Mucosa of descending colon (tissue), 3 donors: ENCODE results near the gene PLEKHA7. TPM values are rescaled to one million over a fixed set of nuclear protein-coding genes. Genes with fewer than 3 reads are reported as not detected.

Experiments used
- ATAC-seq: fragments of 200-7000 bp; cut with Tn5 transposase; one replicate; pipeline ENCODE4 v1.9.1; 2020; ENCODE audit warnings: mild to moderate bottlenecking, moderate library complexity
- DNase-seq, 3 donors: peaks; one replicate each; pipeline ENCODE4 v3.0.0-alpha.2; 2020
- H3K36me3 ChIP-seq: fragments of 200-600 bp; one replicate; pipeline ENCODE4 v1.8.0; 2021; ENCODE audit warnings: low read depth, mild to moderate bottlenecking
- H3K4me1 ChIP-seq: fragments of 200-600 bp; one replicate; pipeline ENCODE4 v1.8.0; 2021; ENCODE audit warnings: low read depth, mild to moderate bottlenecking
- H3K4me3 ChIP-seq: fragments of 200-600 bp; one replicate; pipeline ENCODE4 v1.8.0; 2021; ENCODE audit warnings: mild to moderate bottlenecking
- H3K9me3 ChIP-seq: fragments of 200-600 bp; one replicate; pipeline ENCODE4 v1.8.0; 2021; ENCODE audit warnings: mild to moderate bottlenecking
- intact Hi-C, 2 donors: fragments of 100-400 bp; cut with DNase I in 1 of 2; cut with micrococcal nuclease in 1 of 2; formaldehyde crosslinking; loops; one replicate each; pipeline versions ENCODE4 v1.11.0 to v1.11.1; 2022; cut with DNase I, micrococcal nuclease
- total RNA-seq, 3 donors: library from RNA; stranded (reverse); fragmentation: NEBNext Ultra II Directional in 2 of 3; extraction: Animal tissue kit (Norgen Biotek cat#: 25700) in 2 of 3; gene quantifications; one replicate each; pipeline versions ENCODE4 v1.2.1 to v1.2.4, GENCODE V29; 2021 to 2023
- TF ChIP-seq, protein P1 (sequence below): fragments of 200-600 bp; IDR thresholded peaks from one replicate; pipeline ENCODE4 v1.8.0; 2022; ENCODE audit warnings: antibody characterized with exemption, mild to moderate bottlenecking
- donor health status: DM: no; HTN: no; CAD: no; lungs with moderate emphysema.
- donor health status: DM: no; HTN: no; CAD: no.
- donor health status: DM: no; HTN: yes; CAD: no.

PLEKHA7 gene
- total RNA-seq, 3 donors from 2014 or later = 67.0 to 120 (median 99.6) TPM

DNA sequence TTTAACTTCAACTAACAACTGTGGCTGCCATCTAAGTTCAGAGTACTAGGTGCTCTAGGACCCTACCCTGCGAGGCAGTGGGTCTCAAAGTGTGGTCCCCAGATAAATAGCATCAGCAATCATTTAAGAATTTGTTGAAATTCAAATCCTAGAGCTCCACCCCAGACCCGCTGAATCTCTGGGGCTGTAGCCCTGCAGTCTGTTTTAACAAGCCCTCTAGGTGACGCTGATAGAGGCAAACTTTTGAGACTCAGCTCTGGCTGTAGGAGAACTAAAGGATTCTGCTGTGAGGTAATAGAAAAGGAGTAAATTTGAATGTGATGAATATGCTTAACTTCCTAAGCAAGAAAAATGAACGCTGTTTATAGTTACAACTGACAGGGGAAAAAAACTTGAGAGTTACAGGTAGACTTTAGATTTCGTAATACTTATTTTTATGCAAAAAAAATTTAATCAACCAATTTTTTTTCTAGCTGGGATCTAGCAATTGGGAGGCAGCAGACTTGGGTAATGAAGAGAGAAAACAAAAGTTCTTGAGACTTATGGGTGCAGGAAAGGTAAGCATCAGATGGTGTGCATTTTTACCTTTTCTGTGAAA lies 270.0 kb downstream of the PLEKHA7 start:
- DNase-seq = no peak
- peaks cover 11% of the 10 kb centered on the region for H3K4me1 ChIP-seq
- TF ChIP-seq, protein P1, sequence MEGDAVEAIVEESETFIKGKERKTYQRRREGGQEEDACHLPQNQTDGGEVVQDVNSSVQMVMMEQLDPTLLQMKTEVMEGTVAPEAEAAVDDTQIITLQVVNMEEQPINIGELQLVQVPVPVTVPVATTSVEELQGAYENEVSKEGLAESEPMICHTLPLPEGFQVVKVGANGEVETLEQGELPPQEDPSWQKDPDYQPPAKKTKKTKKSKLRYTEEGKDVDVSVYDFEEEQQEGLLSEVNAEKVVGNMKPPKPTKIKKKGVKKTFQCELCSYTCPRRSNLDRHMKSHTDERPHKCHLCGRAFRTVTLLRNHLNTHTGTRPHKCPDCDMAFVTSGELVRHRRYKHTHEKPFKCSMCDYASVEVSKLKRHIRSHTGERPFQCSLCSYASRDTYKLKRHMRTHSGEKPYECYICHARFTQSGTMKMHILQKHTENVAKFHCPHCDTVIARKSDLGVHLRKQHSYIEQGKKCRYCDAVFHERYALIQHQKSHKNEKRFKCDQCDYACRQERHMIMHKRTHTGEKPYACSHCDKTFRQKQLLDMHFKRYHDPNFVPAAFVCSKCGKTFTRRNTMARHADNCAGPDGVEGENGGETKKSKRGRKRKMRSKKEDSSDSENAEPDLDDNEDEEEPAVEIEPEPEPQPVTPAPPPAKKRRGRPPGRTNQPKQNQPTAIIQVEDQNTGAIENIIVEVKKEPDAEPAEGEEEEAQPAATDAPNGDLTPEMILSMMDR = no peak
- H3K36me3 ChIP-seq = no peaks in the 10 kb centered on the region
- H3K4me3 ChIP-seq = no peak overlapping the region
- no peaks in the 10 kb centered on the region for H3K9me3 ChIP-seq
- ATAC-seq = no peak
- intact Hi-C loops = no loop called here

DNA sequence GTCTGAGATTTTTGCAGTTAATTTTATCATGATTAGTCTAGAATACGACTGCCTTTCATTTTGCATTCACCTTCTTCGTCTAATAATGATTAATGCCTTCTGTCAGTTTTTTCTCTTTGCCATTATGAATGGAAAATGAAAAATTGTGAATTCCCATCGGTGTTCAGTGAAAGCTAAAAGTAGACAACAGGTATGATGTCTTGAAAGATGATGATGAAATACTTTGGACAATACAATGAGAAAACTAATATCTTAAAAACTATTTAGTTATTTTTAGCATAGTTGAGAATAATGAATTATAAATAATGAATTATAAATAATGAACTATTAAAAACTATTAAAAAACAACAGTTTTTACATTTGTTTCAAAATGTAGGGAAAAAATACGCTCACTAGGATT lies 270.7 kb downstream of the PLEKHA7 start:
- intact Hi-C loops = no loop called here

DNA sequence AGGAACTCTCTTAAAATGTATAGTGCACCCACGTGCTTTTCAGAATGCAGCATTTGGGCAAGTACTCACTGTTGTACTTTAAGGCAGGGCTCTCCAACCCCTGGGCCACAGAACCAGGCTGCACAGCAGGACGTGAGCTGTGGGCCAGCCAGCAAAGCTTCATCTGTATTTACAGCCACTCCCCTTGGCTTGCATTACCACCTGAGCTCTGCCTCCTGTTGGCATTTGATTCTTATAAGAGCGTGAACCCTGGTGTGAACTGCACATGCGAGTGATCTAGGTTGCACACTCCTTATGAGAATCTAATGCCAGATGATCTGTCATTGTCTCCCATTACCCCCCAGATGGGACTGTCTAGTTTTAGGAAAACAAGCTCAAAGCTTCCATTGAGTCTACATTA lies 272.7 kb downstream of the PLEKHA7 start:
- ATAC-seq (no peak), DNase-seq (no peak)
- intact Hi-C loops = no loop called here
- Histone ChIP-seq H3K36me3 (no peaks in the 10 kb centered on the region), H3K4me1 (peaks cover 11% of the 10 kb centered on the region), H3K9me3 (no peaks in the 10 kb centered on the region), H3K4me3 (no peak overlapping the region)
- TF ChIP-seq, protein P1 = no peak

More for the DNA sequence above, 270.7 kb downstream of the PLEKHA7 start:
- Histone ChIP-seq H3K4me3 (no peak overlapping the region), H3K4me1 (peaks cover 11% of the 10 kb centered on the region), H3K9me3 (no peaks in the 10 kb centered on the region), H3K36me3 (no peaks in the 10 kb centered on the region)
- TF ChIP-seq, protein P1 = no peak
- no peak for ATAC-seq
- no peak for DNase-seq

DNA sequence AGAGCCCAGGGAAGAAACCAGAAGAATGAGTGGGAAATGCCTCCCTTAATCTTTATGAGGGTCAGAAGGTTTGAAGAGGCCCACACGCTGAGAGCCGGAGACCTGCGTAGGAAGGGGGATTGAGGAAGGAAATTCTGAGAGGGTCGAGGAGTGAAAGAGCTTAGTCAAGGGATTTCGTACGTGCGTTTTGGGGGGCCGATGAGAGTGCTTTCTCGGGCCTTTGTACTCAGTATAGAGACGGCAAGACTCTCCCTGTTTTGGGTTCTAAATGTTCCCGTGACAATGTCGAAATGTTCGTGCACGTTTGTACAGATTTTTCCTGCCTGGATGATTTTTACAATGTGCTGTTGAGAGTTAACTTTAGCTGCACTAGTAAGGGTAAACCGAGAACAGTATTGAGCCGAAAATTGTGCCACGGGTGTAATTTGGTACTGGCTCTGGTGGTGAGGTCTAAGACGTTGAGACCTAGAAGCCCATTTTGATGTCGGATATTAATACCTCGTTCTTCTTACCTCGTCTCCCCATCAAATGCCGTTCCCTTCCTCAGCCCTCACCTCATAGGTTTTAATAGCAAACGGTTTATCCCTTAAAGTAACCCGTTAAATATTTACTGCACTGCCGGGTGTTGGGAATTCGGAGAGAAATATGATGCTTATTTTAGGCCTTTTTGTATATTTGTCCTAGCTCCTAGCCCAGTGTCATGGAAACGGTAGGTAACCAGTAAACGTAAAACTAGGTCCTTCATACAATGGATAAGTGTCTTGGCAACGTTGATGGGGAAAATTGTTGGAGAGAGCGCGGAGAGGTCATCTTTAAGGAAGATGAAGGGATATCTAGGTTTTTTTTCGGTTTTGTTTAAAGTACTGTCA lies 275.0 kb downstream of the PLEKHA7 start:
- Histone ChIP-seq H3K4me3 (peak overlapping the region; percentile 59), H3K36me3 (no peaks in the 10 kb centered on the region), H3K9me3 (no peaks in the 10 kb centered on the region), H3K4me1 (peaks cover 11% of the 10 kb centered on the region)
- TF ChIP-seq, protein P1 = no peak
- DNase-seq = no peak
- no peak for ATAC-seq
- intact Hi-C loops = no loop called here

DNA sequence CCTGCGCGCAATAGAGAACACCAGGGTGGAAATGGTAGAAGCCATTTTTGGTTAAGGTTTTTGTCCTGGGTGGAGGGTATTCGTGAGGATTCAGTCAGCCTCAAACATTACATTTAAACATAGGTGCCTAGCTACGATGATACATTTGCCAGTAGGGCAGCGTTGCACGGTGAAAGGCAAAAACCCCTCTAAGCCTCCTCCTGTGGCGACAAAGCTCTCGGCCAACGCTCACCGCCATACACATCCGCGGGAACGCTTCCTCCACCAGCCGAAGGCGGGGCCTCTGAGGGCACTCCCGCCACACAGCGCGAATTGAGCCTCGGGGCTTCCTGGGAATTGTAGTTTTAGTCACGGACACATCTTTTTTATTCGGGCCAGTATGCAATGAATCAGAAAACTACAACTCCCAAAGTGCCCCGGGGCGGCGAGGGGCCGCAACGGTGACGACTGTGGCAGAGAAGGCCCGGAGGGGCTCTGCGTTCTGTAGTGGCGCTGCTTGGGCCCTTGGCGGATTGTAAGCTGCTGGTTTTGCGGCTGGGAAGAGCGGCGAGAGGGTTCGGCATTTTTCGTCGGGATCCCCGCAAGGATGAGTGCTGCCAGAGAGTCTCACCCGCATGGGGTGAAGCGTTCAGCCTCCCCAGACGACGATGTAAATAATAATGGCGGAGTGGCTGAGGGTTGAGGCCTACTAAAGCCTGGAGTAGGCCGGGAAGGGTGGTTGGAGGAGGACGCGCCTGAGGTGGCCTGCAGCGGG lies 275.8 kb downstream of the PLEKHA7 start, which contains the start of gene C11orf58:
C11orf58 (plus strand) TSS at position 455 of the 754 bp plus-strand sequence; CDS start at position 587, 132 bp downstream.
- H3K9me3 ChIP-seq = no peaks in the 10 kb centered on the region
- ATAC-seq = peak; percentile 98
- TF ChIP-seq, protein P1 = no peak
- H3K4me1 ChIP-seq = peaks cover 11% of the 10 kb centered on the region
- DNase-seq = peak; percentile 95 to 98 (median 95)
- intact Hi-C loops = no loop called here
- peak within 1 kb of the TSS; percentile 59 for H3K4me3 ChIP-seq
- H3K36me3 ChIP-seq = no peaks in the 10 kb centered on the region
